HG02642 (cell line): ENCODE data around the gene LPP.

Experiments used
- ATAC-seq: cut with Tn5 transposase; IDR thresholded peaks from one replicate; pipeline ENCODE4 v1.9.1; 2021; ENCODE audit warnings: mild to moderate bottlenecking; ENCODE audit not compliant: unreplicated experiment, poor library complexity

The LPP gene

GRCh38 chr3:188316021-188316722, 162.2 kb downstream of the LPP start:
- no peak for ATAC-seq

GRCh38 chr3:188316723-188317070, 162.7 kb downstream of the LPP start:
- ATAC-seq = no peak

- no peak for ATAC-seq
Measured at GRCh38 chr3:188319569-188319968, 165.6 kb downstream of the LPP start.

- ATAC-seq = no peak
Measured at GRCh38 chr3:188320757-188321156, 166.8 kb downstream of the LPP start.

- ATAC-seq = no peak
Measured at GRCh38 chr3:188321258-188321657, 167.3 kb downstream of the LPP start.

GRCh38 chr3:188322135-188322887, 168.4 kb downstream of the LPP start:
- no peak for ATAC-seq

- no peak for ATAC-seq
Measured at GRCh38 chr3:188323067-188323842, 169.3 kb downstream of the LPP start.

GRCh38 chr3:188326111-188326510, 172.2 kb downstream of the LPP start:
- no peak for ATAC-seq

- no peak for ATAC-seq
Measured at GRCh38 chr3:188326968-188327367, 173.0 kb downstream of the LPP start.

- no peak for ATAC-seq
Measured at GRCh38 chr3:188327433-188327832, 173.5 kb downstream of the LPP start.

GRCh38 chr3:188330138-188330537, 176.2 kb downstream of the LPP start:
- no peak for ATAC-seq

GRCh38 chr3:188331166-188331565, 177.2 kb downstream of the LPP start:
- no peak for ATAC-seq

GRCh38 chr3:188332085-188332484, 178.1 kb downstream of the LPP start:
- no peak for ATAC-seq

- no peak for ATAC-seq
Measured at GRCh38 chr3:188335656-188336055, 181.7 kb downstream of the LPP start.

GRCh38 chr3:188336178-188336577, 182.2 kb downstream of the LPP start:
- no peak for ATAC-seq

GRCh38 chr3:188337232-188337631, 183.3 kb downstream of the LPP start:
- ATAC-seq = no peak

- ATAC-seq = no peak
Measured at GRCh38 chr3:188338086-188338485, 184.1 kb downstream of the LPP start.

GRCh38 chr3:188339410-188340295, 185.7 kb downstream of the LPP start:
- no peak for ATAC-seq

GRCh38 chr3:188341501-188341900, 187.5 kb downstream of the LPP start:
- ATAC-seq = no peak

- no peak for ATAC-seq
Measured at GRCh38 chr3:188342991-188343732, 189.2 kb downstream of the LPP start.
